Measurements from ENCODE around the gene NF1. TPM values are rescaled to one million over a fixed set of nuclear protein-coding genes. Genes with fewer than 3 reads are reported as not detected.

The NF1 gene
- total and polyA plus RNA-seq, 2 of the 13 experiments (the other 11 are each of a cell fraction or from before 2014, with no cell fraction given), result 21.5 to 26.5 TPM

GRCh38 chr17:31249835-31250141 lies 155.0 kb downstream of the NF1 start (continued):
- TF ChIP-seq ZBTB10 (CRISPR knock-in tag; IDR thresholded peaks at IDR 0.05; ENCODE audit: borderline replicate concordance), result no peak
- no peak for TF ChIP-seq NR2C2 (CRISPR knock-in tag; IDR thresholded peaks at IDR 0.05; ENCODE audit: borderline replicate concordance)
- no peak for TF ChIP-seq ZNF510 (CRISPR knock-in tag; IDR thresholded peaks at IDR 0.05; ENCODE audit: low read depth)

- 94% methylated on average over 1 of the region's 1 CpG for WGBS (ENCODE audit: low lambda C conversion rate)
- Histone ChIP-seq H4K20me1 (ENCODE audit: insufficient read depth, low read length) (no peaks in the 10 kb centered on the region), H3K27ac (ENCODE audit: extremely low read length, insufficient read depth, low read length) (no peak overlapping the region), H3K36me3 (replicated peaks in 1 of 2; ENCODE audit: control insufficient read depth in 1 of 2, insufficient read depth in 2 of 2, low read length in 2 of 2) (peaks cover 4 to 28% of the 10 kb centered on the region in 2 experiments), H3K79me2 (ENCODE audit: insufficient read depth, low read length) (no peaks in the 10 kb centered on the region), H3K27me3 (ENCODE audit: control insufficient read depth in 1 of 2, insufficient read depth in 2 of 2, low read length in 2 of 2) (no peaks in the 10 kb centered on the region; a peak in 1 of 5 replicates), H3K9me3 (ENCODE audit: low read length) (no peaks in the 10 kb centered on the region), H3K9ac (ENCODE audit: insufficient read depth, low read depth, low read length) (no peak overlapping the region), H2AFZ (ENCODE audit: low read length) (no peak overlapping the region), H3K4me3 (replicated peaks in 1 of 3; ENCODE audit: insufficient read depth in 1 of 3, low read depth in 2 of 3, low read length in 3 of 3) (no peak overlapping the region), H3K4me2 (ENCODE audit: low read depth, low read length) (no peak overlapping the region), H3K4me1 (ENCODE audit: insufficient read depth, low read length) (peaks cover 11% of the 10 kb centered on the region)
- no peak for ATAC-seq
- no peak for TF ChIP-seq JUNB (CRISPR knock-in tag; IDR thresholded peaks at IDR 0.05; ENCODE audit: borderline replicate concordance)
- TF ChIP-seq NCOA5 (CRISPR knock-in tag; IDR thresholded peaks at IDR 0.05), result no peak
- ChIA-PET CTCF (ENCODE audit: low intra/inter-chr PET ratio, low total read pairs) (no interaction called here), POLR2A (no interaction called here)
- in situ Hi-C loops (cut with HindIII; ENCODE audit: extremely low pct_ligation_motif_present, low pct_unique_long_range_greater_than_20kb) (no loop called here), intact Hi-C loops (cut with micrococcal nuclease; ENCODE audit: unreplicated experiment) (no loop called here)
- no peak for DNase-seq (ENCODE audit: low spot score)
- no TSS peak for BruUV-seq (replicated peaks)
- FAIRE-seq, result no peak
Measured at GRCh38 chr17:31250229-31250628, 155.5 kb downstream of the NF1 start.
